ENCODE measurements around the gene MAML2. TPM values are rescaled to one million over a fixed set of nuclear protein-coding genes. Genes with fewer than 3 reads are reported as not detected.
A peak's percentile ranks its signal among the peaks of the same experiment; 100 is the strongest.

The MAML2 gene
- total RNA-seq, 3 donors from 2014 or later (not counting 1 experiment from before 2014, with no cell fraction given), result 14.2 to 20.5 (median 16.1) TPM

GRCh38 chr11:96177146-96177545 is 165.8 kb downstream of the MAML2 start:
- Histone ChIP-seq H3K27me3 (ENCODE audit: control insufficient read depth, insufficient read depth, low read length) (no peaks in the 10 kb centered on the region), H3K9me3 (ENCODE audit: control insufficient read depth, insufficient read depth, low read length) (no peaks in the 10 kb centered on the region), H3K4me1 (ENCODE audit: control insufficient read depth, insufficient read depth, low read length) (peaks cover 13% of the 10 kb centered on the region), H3K36me3 (ENCODE audit: control insufficient read depth, insufficient read depth, low read length) (no peaks in the 10 kb centered on the region), H3K27ac (ENCODE audit: low read length) (no peak overlapping the region), H3K4me3 (ENCODE audit: low read length) (no peak overlapping the region)
- ATAC-seq (no peak), DNase-seq (no peak)
- WGBS (ENCODE audit: insufficient coverage), result 100% methylated on average over 1 of the region's 3 CpGs
- Mint-ChIP-seq H3K9me3 (no peaks in the 10 kb centered on the region), H3K4me1 (peaks cover 25 to 33% of the 10 kb centered on the region in 2 donors), H3K27me3 (ENCODE audit: low read depth in 2 of 2) (no peaks in the 10 kb centered on the region), H3K36me3 (no peaks in the 10 kb centered on the region), H3K4me3 (no peak overlapping the region), H3K27ac (no peak overlapping the region)
- no peak for TF ChIP-seq CTCF (IDR thresholded peaks at IDR 0.05)
- intact Hi-C loops (cut with micrococcal nuclease), result no loop called here

GRCh38 chr11:96173906-96174305 is 169.1 kb downstream of the MAML2 start:
- no peaks in the 10 kb centered on the region for H3K36me3 Mint-ChIP-seq
- intact Hi-C loops (cut with micrococcal nuclease), result no loop called here
- H3K4me1 Mint-ChIP-seq, result peaks cover 21 to 24% of the 10 kb centered on the region in 2 donors
- no peaks in the 10 kb centered on the region for H3K9me3 Mint-ChIP-seq
- peak overlapping the region; percentile 16 to 66 for H3K27ac Mint-ChIP-seq
- TF ChIP-seq CTCF (IDR thresholded peaks at IDR 0.05), result no peak
- WGBS (ENCODE audit: insufficient coverage), result 75% methylated on average over 5 of the region's 5 CpGs
- DNase-seq (no peak), ATAC-seq (no peak)
- no peaks in the 10 kb centered on the region for H3K27me3 Mint-ChIP-seq (ENCODE audit: low read depth in 2 of 2)
- H3K36me3 ChIP-seq (ENCODE audit: control insufficient read depth, insufficient read depth, low read length), result no peaks in the 10 kb centered on the region
- H3K27ac ChIP-seq (ENCODE audit: low read length), result no peak overlapping the region
- H3K9me3 ChIP-seq (ENCODE audit: control insufficient read depth, insufficient read depth, low read length), result no peaks in the 10 kb centered on the region
- H3K4me1 ChIP-seq (ENCODE audit: control insufficient read depth, insufficient read depth, low read length), result peaks cover 13% of the 10 kb centered on the region
- H3K4me3 ChIP-seq (ENCODE audit: low read length), result no peak overlapping the region
- H3K4me3 Mint-ChIP-seq, result no peak overlapping the region
- H3K27me3 ChIP-seq (ENCODE audit: control insufficient read depth, insufficient read depth, low read length), result no peaks in the 10 kb centered on the region

GRCh38 chr11:96173422-96173821 is 169.6 kb downstream of the MAML2 start:
- intact Hi-C loops (cut with micrococcal nuclease), result no loop called here
- Histone ChIP-seq H3K27me3 (ENCODE audit: control insufficient read depth, insufficient read depth, low read length) (no peaks in the 10 kb centered on the region), H3K36me3 (ENCODE audit: control insufficient read depth, insufficient read depth, low read length) (no peaks in the 10 kb centered on the region), H3K27ac (ENCODE audit: low read length) (no peak overlapping the region), H3K4me3 (ENCODE audit: low read length) (no peak overlapping the region), H3K9me3 (ENCODE audit: control insufficient read depth, insufficient read depth, low read length) (no peaks in the 10 kb centered on the region), H3K4me1 (ENCODE audit: control insufficient read depth, insufficient read depth, low read length) (peaks cover 13% of the 10 kb centered on the region)
- peaks cover 21 to 24% of the 10 kb centered on the region in 2 donors for H3K4me1 Mint-ChIP-seq
- no peak for ATAC-seq
- no peaks in the 10 kb centered on the region for H3K27me3 Mint-ChIP-seq (ENCODE audit: low read depth in 2 of 2)
- peak overlapping the region; percentile 7 to 66 for H3K27ac Mint-ChIP-seq
- no peak overlapping the region for H3K4me3 Mint-ChIP-seq
- WGBS (ENCODE audit: insufficient coverage), result 66% methylated on average over 7 of the region's 7 CpGs
- no peak for DNase-seq
- no peaks in the 10 kb centered on the region for H3K36me3 Mint-ChIP-seq
- no peak for TF ChIP-seq CTCF (IDR thresholded peaks at IDR 0.05)
- no peaks in the 10 kb centered on the region for H3K9me3 Mint-ChIP-seq

- Histone ChIP-seq H3K36me3 (ENCODE audit: control insufficient read depth, insufficient read depth, low read length) (no peaks in the 10 kb centered on the region), H3K27me3 (ENCODE audit: control insufficient read depth, insufficient read depth, low read length) (no peaks in the 10 kb centered on the region), H3K9me3 (ENCODE audit: control insufficient read depth, insufficient read depth, low read length) (no peaks in the 10 kb centered on the region), H3K4me3 (ENCODE audit: low read length) (no peak overlapping the region), H3K27ac (ENCODE audit: low read length) (no peak overlapping the region), H3K4me1 (ENCODE audit: control insufficient read depth, insufficient read depth, low read length) (peaks cover 13% of the 10 kb centered on the region)
- no peaks in the 10 kb centered on the region for H3K27me3 Mint-ChIP-seq (ENCODE audit: low read depth in 2 of 2)
- H3K4me1 Mint-ChIP-seq, result peaks cover 22 to 24% of the 10 kb centered on the region in 2 donors
- no peak overlapping the region for H3K4me3 Mint-ChIP-seq
- H3K36me3 Mint-ChIP-seq, result no peaks in the 10 kb centered on the region
- H3K9me3 Mint-ChIP-seq, result no peaks in the 10 kb centered on the region
- DNase-seq, result no peak
- TF ChIP-seq CTCF (IDR thresholded peaks at IDR 0.05), result no peak
- H3K27ac Mint-ChIP-seq, result peak overlapping the region in 1 of 2 donors; percentile 7
- no peak for ATAC-seq
- 95% methylated on average over 1 of the region's 1 CpG for WGBS (ENCODE audit: insufficient coverage)
- intact Hi-C loops (cut with micrococcal nuclease), result no loop called here
These were observed 170.4 kb downstream of the MAML2 start for GRCh38 chr11:96172604-96173003.
